Retina (tissue), 1 donor: ENCODE data around the gene SMARCA4.

ENCODE experiments used
- DNase-seq: peaks from one replicate; pipeline ENCODE4 v3.0.0-alpha.2; 2016

SMARCA4 gene

GRCh38 chr19:11017275-11018035, 56.6 kb downstream of the SMARCA4 start:
- no peak for DNase-seq

DNA sequence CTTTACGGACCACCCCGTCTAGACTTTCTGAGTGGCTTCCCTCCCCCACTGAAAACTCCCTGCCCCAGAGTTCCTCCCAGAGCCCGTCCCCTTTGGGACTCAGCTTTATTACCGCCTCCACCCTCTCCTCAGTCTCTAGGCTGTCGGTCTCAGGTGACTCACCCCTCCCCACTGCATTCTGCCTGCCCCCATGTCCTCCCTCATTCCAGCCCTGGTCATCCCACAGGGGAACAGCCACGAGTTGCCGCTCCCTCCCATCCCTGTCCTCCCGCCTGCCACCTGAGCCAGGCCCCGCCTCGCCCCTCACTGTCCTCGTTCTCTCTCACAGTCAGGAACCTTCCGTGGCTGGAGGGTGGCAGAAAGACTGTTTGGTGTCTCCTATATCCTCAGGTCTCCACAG, 57.3 kb downstream of the SMARCA4 start:
- no peak for DNase-seq

DNA sequence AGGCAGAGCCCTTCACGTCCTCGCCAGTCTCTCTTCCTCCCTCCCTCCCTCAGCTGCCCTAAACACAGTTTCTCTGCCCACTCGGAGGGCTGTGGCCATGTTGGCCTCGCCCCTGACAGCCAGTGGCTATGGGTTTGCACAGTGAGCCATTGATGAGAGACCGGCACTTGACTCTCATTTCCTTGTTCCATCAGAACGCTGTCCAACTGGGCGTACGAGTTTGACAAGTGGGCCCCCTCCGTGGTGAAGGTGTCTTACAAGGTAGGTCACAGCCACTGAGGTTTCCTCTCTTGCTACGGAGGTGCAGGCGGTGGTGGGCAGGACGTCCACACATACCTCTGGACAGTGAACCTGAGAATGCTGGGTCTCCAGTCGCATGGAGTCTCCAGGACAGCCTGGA, 57.9 kb downstream of the SMARCA4 start:
- no peak for DNase-seq

- no peak for DNase-seq
Measured at GRCh38 chr19:11019262-11019661, 58.4 kb downstream of the SMARCA4 start.

GRCh38 chr19:11019824-11020223, 59.0 kb downstream of the SMARCA4 start:
- DNase-seq: no peak

- DNase-seq: no peak
Measured at GRCh38 chr19:11020423-11020822, 59.6 kb downstream of the SMARCA4 start.

- DNase-seq: no peak
Measured at GRCh38 chr19:11020982-11021759, 60.3 kb downstream of the SMARCA4 start.

DNA sequence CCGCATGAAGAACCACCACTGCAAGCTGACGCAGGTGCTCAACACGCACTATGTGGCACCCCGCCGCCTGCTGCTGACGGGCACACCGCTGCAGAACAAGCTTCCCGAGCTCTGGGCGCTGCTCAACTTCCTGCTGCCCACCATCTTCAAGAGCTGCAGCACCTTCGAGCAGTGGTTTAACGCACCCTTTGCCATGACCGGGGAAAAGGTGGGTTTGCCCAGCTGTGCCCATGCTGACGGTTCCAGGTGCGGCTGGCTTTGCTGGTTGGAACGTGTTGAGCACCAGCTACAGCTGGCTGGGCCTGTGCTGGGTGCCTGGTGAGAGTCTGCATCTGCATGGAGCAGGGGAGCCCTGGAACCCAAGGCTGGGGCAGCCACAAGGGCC, 60.9 kb downstream of the SMARCA4 start:
- DNase-seq: no peak

- DNase-seq: no peak
Measured at GRCh38 chr19:11023016-11023415, 62.2 kb downstream of the SMARCA4 start.

DNA sequence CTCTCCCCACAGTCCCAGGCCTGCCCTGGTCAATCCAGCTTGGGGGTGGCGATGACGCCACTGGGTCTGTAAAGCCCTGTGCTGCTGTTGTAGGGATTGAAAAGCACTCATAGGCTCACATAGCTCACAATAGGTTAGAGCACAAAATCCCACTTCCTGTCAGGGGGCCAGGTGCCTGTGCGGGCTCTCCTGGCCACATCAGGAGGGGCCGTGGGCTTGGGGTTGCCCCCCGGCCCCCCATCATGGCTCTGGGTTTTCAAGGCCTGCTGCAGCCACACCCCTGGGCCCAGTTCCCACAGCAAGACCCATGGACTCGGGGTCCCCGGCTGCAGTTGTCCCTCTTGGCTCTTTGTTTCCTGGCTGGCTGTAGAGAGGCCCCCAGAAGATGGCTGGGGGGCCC, 62.9 kb downstream of the SMARCA4 start:
- no peak for DNase-seq

DNA sequence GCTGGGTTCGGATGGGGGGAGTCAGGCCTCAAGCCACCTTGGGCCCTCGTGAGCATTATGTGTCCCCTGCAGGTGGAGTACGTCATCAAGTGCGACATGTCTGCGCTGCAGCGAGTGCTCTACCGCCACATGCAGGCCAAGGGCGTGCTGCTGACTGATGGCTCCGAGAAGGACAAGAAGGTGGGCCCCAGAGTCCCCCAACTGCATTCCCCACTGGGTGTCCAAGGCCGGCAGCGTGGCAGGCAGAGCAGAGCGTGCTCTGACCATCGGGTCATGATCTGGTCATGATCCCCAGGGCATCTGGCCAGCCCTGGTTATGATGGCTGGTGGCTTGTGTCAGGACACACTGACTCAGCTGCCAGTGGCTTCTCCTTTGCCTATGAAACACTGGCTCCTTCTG, 63.4 kb downstream of the SMARCA4 start:
- no peak for DNase-seq

GRCh38 chr19:11025006-11025405, 64.2 kb downstream of the SMARCA4 start:
- DNase-seq: no peak

- DNase-seq: no peak
Measured at GRCh38 chr19:11025445-11025844, 64.6 kb downstream of the SMARCA4 start.

GRCh38 chr19:11025997-11026396, 65.2 kb downstream of the SMARCA4 start:
- no peak for DNase-seq

DNA sequence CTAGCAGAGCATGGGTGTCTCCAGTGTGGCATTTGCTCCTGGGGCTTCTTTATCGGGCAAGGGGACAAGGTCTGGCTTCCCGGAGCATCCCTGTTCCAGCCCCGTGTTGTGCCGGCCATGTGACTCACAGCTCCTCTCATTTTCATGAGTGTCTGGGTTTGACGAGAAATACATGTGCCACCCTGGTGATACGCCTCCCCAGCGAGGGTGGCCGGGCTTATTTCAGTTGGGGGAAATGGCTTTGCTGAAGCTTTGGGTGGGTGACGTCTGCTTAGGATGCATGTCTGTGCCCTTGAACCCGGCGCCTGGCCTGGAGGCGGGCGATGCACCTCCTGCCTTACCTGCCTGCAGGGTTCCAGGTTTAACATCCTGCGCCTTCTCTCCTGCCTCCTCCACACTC, 66.6 kb downstream of the SMARCA4 start:
- DNase-seq: no peak

DNA sequence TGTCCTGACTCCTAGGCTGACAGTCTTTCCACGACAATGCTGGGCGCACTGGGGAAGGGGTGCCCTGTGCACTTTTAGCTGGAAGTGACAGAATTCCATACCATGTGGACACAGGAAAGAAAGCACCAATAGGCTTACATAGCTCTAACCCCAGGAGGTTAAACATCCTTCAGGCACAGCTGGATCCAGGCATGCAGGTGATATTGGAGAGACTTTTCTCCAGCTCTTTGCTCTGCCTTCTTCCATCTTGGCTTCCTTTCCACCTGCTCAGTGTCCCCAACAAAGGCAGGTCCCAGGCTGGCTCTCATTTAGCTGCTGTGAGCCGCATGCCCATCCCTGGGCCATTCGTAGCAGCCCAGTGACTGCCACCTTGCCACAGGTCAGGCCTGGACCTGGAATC, 67.3 kb downstream of the SMARCA4 start:
- no peak for DNase-seq

DNA sequence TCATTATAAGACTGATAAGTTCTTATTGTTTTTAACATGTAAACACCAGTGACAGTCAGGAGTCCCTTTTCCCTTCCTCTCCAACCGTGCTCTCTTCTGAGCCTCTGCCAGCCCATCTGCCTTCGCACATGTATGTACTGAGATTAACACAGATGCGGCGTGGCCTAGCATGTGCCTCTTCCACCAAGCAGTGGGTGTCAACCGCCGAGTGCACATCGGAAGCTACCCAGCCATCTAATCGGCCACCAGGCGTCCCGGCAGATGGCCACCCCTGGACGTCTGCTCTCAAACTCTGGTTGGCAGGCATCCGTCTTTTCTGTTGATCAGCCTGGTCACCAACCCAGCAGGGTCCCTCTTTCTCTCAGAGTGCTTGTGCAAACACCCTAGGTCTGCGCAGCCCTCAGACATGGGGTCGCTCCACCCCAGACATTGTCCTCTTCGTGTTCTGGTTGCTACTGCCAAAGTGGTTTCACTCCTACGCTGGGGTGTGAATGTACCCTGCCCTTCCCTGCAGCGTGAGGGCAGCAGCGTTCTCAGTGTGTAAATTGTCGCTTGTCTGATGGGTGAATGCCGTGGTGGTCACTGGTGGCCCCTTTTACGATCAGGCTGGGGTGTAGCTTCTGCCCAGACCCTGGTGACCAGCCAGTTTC, 70.7 kb downstream of the SMARCA4 start:
- no peak for DNase-seq

DNA sequence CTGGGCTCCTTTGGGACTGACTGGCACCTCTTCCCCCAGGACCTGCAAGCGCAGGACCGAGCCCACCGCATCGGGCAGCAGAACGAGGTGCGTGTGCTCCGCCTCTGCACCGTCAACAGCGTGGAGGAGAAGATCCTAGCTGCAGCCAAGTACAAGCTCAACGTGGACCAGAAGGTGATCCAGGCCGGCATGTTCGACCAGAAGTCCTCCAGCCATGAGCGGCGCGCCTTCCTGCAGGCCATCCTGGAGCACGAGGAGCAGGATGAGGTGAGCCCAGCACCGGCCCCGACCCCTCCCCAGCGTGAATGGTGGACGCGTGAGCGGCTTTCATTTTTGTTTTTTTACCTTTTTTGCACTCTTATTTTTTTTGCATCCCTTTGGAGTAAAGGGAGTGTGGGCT, 72.4 kb downstream of the SMARCA4 start:
- no peak for DNase-seq

DNA sequence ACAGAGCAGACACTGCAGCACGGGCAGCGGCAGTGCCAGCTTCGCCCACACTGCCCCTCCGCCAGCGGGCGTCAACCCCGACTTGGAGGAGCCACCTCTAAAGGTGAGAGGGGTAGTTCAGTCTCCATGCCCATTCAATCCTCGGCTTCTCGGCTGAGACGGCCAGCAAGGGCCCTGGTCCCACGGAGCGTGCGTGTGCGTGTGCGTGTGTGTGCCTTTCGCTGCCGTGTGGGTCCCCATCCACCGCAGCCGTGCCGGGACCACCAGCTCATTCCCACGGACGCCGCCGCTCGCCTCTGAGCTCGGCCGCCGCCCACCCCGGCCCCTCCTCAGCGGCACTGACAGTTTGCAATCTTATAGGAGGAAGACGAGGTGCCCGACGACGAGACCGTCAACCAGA, 72.9 kb downstream of the SMARCA4 start:
- no peak for DNase-seq

DNA sequence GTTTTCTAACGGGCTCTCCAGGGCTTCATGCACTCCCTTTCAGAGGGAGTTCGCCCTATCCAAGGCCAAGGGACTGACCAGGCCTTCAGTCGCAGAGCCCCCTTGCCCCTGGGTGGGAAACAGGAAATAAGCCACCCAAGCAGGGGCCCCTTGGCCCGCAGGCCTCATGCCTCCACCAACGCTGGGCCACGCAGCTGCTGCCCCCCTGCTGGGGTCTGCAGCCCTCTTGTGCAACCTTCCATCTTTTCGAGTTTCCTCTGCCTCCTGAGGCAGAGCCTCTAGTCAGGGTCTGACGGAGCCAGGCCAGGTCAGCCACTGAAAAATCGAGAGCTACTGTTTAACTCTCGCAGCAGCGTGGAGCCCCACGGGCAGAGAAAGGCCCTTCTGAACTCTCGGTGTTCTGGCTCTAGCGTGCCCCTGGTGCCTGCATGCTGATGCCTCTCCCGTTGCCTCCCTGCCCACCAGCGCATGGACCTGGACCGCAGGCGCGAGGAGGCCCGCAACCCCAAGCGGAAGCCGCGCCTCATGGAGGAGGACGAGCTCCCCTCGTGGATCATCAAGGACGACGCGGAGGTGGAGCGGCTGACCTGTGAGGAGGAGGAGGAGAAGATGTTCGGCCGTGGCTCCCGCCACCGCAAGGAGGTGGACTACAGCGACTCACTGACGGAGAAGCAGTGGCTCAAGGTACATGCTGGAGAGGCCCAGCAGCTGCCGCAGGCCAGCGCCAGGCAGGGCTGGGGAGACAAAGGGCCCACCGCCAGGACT, 73.8 kb downstream of the SMARCA4 start:
- no peak for DNase-seq

- DNase-seq: peak; percentile 77
Measured at GRCh38 chr19:11035441-11036377, 74.9 kb downstream of the SMARCA4 start.

GRCh38 chr19:11038511-11038910, 77.7 kb downstream of the SMARCA4 start:
- DNase-seq: no peak
